ENCODE results near the gene TAF5. TPM values are rescaled to one million over a fixed set of nuclear protein-coding genes. Genes with fewer than 3 reads are reported as not detected.
"Not testable (repeated sequence)": the region's sequence is repeated elsewhere in the genome, so short reads cannot be mapped to it uniquely, and the experiment has no call there.

Gene TAF5
- total RNA-seq, 1 experiment from 2014 or later = 4.2 TPM

DNA sequence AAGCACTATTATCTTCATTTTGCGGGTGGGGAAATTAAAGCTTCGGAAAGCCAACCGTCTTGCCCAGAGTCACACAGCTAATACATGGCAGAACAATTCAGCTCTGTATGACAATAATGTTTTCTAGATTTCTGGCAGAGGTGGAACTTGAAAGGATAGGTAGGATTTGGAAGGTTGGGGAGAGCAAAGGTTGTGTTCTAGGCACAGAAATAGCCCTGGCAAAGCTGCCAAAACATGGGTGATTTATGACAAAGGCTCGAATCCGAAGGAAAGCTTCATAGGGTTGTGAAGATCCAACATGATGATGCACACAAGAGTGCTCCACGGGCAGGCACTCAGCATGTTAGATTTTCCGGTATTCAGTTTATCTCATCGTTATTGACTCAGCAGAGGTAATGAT lies 47.8 kb downstream of the TAF5 start:
- no peak overlapping the region for H3K4me2 ChIP-seq
- no peaks in the 10 kb centered on the region for H3K9me2 ChIP-seq (ENCODE audit: insufficient read depth)
- no peak overlapping the region for H3K4me3 ChIP-seq
- 0 out of 2 replicates have a peak, but pooled peaks cover 10% of the 10 kb centered on the region for H3K36me3 ChIP-seq (ENCODE audit: low read depth)
- ChIA-PET CTCF (no interaction called here), POLR2A (ENCODE audit: unreplicated experiment) (interaction anchor here (0.6 kb wide), 1 partner anchor 70 kb away, joined by 4 read pairs; no protein-coding TSS in a partner anchor)
- H4K20me1 ChIP-seq (ENCODE audit: insufficient read depth) = no peaks in the 10 kb centered on the region; the same call in 1 of the 2 replicates
- no peaks in the 10 kb centered on the region for H3K4me1 ChIP-seq (replicated peaks; ENCODE audit: insufficient read depth)
- DNase-seq = no peak
- no peaks in the 10 kb centered on the region for H3F3A ChIP-seq (ENCODE audit: insufficient read depth, low read depth)
- H3K79me2 ChIP-seq (ENCODE audit: low read depth) = no peaks in the 10 kb centered on the region
- no peak for TF ChIP-seq EZH2 (IDR thresholded peaks at IDR 0.05; ENCODE audit: low read depth)
- TF ChIP-seq, protein P1, sequence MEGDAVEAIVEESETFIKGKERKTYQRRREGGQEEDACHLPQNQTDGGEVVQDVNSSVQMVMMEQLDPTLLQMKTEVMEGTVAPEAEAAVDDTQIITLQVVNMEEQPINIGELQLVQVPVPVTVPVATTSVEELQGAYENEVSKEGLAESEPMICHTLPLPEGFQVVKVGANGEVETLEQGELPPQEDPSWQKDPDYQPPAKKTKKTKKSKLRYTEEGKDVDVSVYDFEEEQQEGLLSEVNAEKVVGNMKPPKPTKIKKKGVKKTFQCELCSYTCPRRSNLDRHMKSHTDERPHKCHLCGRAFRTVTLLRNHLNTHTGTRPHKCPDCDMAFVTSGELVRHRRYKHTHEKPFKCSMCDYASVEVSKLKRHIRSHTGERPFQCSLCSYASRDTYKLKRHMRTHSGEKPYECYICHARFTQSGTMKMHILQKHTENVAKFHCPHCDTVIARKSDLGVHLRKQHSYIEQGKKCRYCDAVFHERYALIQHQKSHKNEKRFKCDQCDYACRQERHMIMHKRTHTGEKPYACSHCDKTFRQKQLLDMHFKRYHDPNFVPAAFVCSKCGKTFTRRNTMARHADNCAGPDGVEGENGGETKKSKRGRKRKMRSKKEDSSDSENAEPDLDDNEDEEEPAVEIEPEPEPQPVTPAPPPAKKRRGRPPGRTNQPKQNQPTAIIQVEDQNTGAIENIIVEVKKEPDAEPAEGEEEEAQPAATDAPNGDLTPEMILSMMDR (conservative IDR thresholded peaks at IDR 0.05) = no peak
- H3K27me3 ChIP-seq (ENCODE audit: insufficient read depth, low read depth) = no peaks in the 10 kb centered on the region
- no TSS peak for BruUV-seq (replicated peaks)
- no peaks in the 10 kb centered on the region for H3K9me3 ChIP-seq (ENCODE audit: insufficient read depth, low read depth)
- intact Hi-C loops (cut with micrococcal nuclease; ENCODE audit: unreplicated experiment) = loop anchor here (5.0 kb wide), 1 partner anchor 282 kb away; no protein-coding TSS in a partner anchor
- H2AFZ ChIP-seq = no peak overlapping the region
- no peak overlapping the region for H3K27ac ChIP-seq

DNA sequence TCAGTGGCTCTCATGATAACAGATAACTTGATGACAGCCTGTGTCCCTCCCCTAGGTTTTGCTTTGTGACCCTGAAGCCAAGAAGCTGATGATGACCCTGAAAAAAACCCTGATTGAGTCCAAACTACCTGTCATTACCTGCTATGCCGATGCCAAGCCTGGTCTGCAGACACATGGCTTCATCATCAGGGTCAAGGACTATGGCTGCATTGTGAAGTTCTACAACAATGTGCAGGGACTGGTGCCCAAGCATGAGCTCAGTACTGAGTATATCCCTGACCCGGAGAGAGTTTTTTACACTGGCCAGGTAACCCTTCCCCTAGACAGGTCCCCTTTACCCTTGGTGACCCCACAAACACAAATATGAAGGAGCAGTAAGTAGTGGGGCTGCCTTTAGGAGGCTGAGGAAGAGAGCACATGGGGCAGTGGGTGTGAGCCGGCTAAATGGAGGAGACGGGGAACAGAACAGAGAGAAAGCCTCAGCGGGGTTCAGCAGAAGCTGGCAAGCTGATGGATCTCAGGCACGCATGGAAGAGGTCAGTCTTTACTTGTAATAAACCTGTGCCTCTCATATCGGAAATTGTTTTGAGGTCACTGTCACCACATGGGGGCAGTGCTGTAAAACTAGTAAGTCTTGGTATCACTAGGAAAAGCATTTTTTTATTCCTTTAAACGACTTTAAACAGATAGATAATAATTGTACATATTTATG lies 48.8 kb downstream of the TAF5 start:
- Histone ChIP-seq H3K4me3 (no peak overlapping the region), H4K20me1 (ENCODE audit: insufficient read depth) (no peaks in the 10 kb centered on the region; the same call in 1 of the 2 replicates), H3K4me2 (no peak overlapping the region), H3F3A (ENCODE audit: insufficient read depth, low read depth) (no peaks in the 10 kb centered on the region), H3K4me1 (replicated peaks; ENCODE audit: insufficient read depth) (no peaks in the 10 kb centered on the region), H2AFZ (no peak overlapping the region), H3K9me2 (ENCODE audit: insufficient read depth) (no peaks in the 10 kb centered on the region), H3K36me3 (ENCODE audit: low read depth) (0 out of 2 replicates have a peak, but pooled peaks cover 10% of the 10 kb centered on the region), H3K79me2 (ENCODE audit: low read depth) (no peaks in the 10 kb centered on the region), H3K27me3 (ENCODE audit: insufficient read depth, low read depth) (no peaks in the 10 kb centered on the region), H3K27ac (no peak overlapping the region), H3K9me3 (ENCODE audit: insufficient read depth, low read depth) (no peaks in the 10 kb centered on the region)
- intact Hi-C loops (cut with micrococcal nuclease; ENCODE audit: unreplicated experiment) = loop anchor here (1.0 to 5.0 kb wide), 3 partner anchors 69 to 281 kb away; no protein-coding TSS in a partner anchor
- TF ChIP-seq, protein P1 (conservative IDR thresholded peaks at IDR 0.05) = peak; percentile 74
- no peak for TF ChIP-seq EZH2 (IDR thresholded peaks at IDR 0.05; ENCODE audit: low read depth)
- no TSS peak for BruUV-seq (replicated peaks)
- ChIA-PET POLR2A (ENCODE audit: unreplicated experiment) (no interaction called here), CTCF (interaction anchor here (0.6 to 1.6 kb wide), 3 partner anchors 46 to 127 kb away, joined by 5 to 7 read pairs (median 6); no protein-coding TSS in a partner anchor)
- peak; percentile 32 to 38 for DNase-seq

DNA sequence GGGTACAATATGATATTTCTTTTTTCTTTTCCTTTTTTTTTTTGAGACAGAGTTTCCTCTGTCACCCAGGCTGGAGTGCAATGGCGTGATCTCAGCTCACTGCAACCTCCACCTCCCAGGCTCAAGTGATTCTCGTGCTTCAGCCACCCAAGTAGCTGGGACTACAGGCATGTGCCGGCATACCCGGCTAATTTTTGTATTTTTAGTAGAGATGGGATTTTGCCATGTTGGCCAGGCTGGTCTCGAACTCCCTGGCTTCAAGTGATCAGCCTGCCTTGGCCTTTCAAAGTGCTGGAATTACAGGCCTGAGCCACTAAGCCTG lies 49.3 kb downstream of the TAF5 start:
- H3K9me3 ChIP-seq (ENCODE audit: insufficient read depth, low read depth); H3K79me2 ChIP-seq (ENCODE audit: low read depth); H2AFZ ChIP-seq; H3K4me1 ChIP-seq (replicated peaks; ENCODE audit: insufficient read depth); H3K27me3 ChIP-seq (ENCODE audit: insufficient read depth, low read depth); H3K9me2 ChIP-seq (ENCODE audit: insufficient read depth); POLR2A ChIA-PET (ENCODE audit: unreplicated experiment); H3K4me2 ChIP-seq; DNase-seq; H4K20me1 ChIP-seq (ENCODE audit: insufficient read depth); H3K4me3 ChIP-seq; H3K27ac ChIP-seq; BruUV-seq (replicated peaks); H3F3A ChIP-seq (ENCODE audit: insufficient read depth, low read depth): not testable (repeated sequence)
- CTCF ChIA-PET = interaction anchor here (0.7 to 1.6 kb wide), 2 partner anchors 68 to 126 kb away, joined by 6 to 7 read pairs; no protein-coding TSS in a partner anchor
- intact Hi-C loops (cut with micrococcal nuclease; ENCODE audit: unreplicated experiment) = loop anchor here (1.0 to 5.0 kb wide), 3 partner anchors 68 to 280 kb away; no protein-coding TSS in a partner anchor
- 0 out of 2 replicates have a peak, but pooled peaks cover 10% of the 10 kb centered on the region for H3K36me3 ChIP-seq (ENCODE audit: low read depth)
